ENCODE results near the gene RNF14.
"Not testable (repeated sequence)": the region's sequence is repeated elsewhere in the genome, so short reads cannot be mapped to it uniquely, and the experiment has no call there.

The RNF14 gene

GRCh38 chr5:142024771-142025304 is 55.9 kb downstream of the RNF14 start:
- peak overlapping the region; percentile 3 for H3K4me3 ChIP-seq (ENCODE audit: low read depth, low read length)
- TF ChIP-seq, protein P1, sequence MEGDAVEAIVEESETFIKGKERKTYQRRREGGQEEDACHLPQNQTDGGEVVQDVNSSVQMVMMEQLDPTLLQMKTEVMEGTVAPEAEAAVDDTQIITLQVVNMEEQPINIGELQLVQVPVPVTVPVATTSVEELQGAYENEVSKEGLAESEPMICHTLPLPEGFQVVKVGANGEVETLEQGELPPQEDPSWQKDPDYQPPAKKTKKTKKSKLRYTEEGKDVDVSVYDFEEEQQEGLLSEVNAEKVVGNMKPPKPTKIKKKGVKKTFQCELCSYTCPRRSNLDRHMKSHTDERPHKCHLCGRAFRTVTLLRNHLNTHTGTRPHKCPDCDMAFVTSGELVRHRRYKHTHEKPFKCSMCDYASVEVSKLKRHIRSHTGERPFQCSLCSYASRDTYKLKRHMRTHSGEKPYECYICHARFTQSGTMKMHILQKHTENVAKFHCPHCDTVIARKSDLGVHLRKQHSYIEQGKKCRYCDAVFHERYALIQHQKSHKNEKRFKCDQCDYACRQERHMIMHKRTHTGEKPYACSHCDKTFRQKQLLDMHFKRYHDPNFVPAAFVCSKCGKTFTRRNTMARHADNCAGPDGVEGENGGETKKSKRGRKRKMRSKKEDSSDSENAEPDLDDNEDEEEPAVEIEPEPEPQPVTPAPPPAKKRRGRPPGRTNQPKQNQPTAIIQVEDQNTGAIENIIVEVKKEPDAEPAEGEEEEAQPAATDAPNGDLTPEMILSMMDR (IDR thresholded peaks at IDR 0.05; ENCODE audit: borderline replicate concordance, insufficient read depth, low read depth, low read length), result no peak

GRCh38 chr5:142025637-142026036 is 56.7 kb downstream of the RNF14 start:
- H3K4me3 ChIP-seq (ENCODE audit: low read depth, low read length), result no peak overlapping the region
- TF ChIP-seq, protein P1 (IDR thresholded peaks at IDR 0.05; ENCODE audit: borderline replicate concordance, insufficient read depth, low read depth, low read length), result no peak

DNA sequence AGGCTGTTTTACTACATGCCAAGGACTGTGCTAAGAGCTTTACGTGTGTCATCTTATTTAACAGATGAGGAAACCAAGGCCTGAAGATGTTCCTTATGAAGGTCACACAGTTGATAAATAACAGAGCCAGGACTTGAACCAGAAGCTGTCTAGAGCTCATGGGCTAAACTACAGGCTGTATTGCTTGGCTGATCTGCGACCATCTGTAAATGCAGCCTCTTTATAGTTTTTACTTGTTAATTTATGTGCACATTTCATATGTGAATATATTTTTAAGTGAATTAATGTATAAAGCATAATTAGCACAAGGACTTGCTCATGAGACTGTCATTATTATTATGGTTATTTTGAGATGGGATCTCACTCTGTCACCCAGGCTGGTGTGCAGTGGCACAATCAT is 63.2 kb downstream of the RNF14 start:
- TF ChIP-seq, protein P1 (IDR thresholded peaks at IDR 0.05; ENCODE audit: borderline replicate concordance, insufficient read depth, low read depth, low read length), result no peak
- H3K4me3 ChIP-seq (ENCODE audit: low read depth, low read length), result no peak overlapping the region

GRCh38 chr5:142032747-142033631 is 64.1 kb downstream of the RNF14 start:
- no peak overlapping the region for H3K4me3 ChIP-seq (ENCODE audit: low read depth, low read length)
- TF ChIP-seq, protein P1 (IDR thresholded peaks at IDR 0.05; ENCODE audit: borderline replicate concordance, insufficient read depth, low read depth, low read length), result no peak

GRCh38 chr5:142033632-142034567 is 65.0 kb downstream of the RNF14 start:
- H3K4me3 ChIP-seq (ENCODE audit: low read depth, low read length), result not testable (repeated sequence)

- H3K4me3 ChIP-seq (ENCODE audit: low read depth, low read length), result no peak overlapping the region
- TF ChIP-seq, protein P1 (IDR thresholded peaks at IDR 0.05; ENCODE audit: borderline replicate concordance, insufficient read depth, low read depth, low read length), result no peak
These were observed 66.1 kb downstream of the RNF14 start for GRCh38 chr5:142034994-142035393.

- no peak overlapping the region for H3K4me3 ChIP-seq (ENCODE audit: low read depth, low read length)
- TF ChIP-seq, protein P1 (IDR thresholded peaks at IDR 0.05; ENCODE audit: borderline replicate concordance, insufficient read depth, low read depth, low read length), result no peak
These were observed 68.0 kb downstream of the RNF14 start for GRCh38 chr5:142036918-142037317.

- H3K4me3 ChIP-seq (ENCODE audit: low read depth, low read length), result not testable (repeated sequence)
These were observed 68.7 kb downstream of the RNF14 start for GRCh38 chr5:142037599-142037998.

All from GM12875 (cell line).